Smooth muscle cell (in vitro differentiated cells): Measurements from ENCODE around the gene RFTN2. TPM values are rescaled to one million over a fixed set of nuclear protein-coding genes. Genes with fewer than 3 reads are reported as not detected.
"Not testable (repeated sequence)": the region's sequence is repeated elsewhere in the genome, so short reads cannot be mapped to it uniquely, and the experiment has no call there.

Source experiments
- DNase-seq: peaks from one replicate; lab custom pipeline; 2025; ENCODE audit not compliant: unreplicated experiment; lab: John Stamatoyannopoulos, UW
- H2AFZ ChIP-seq: fragments of 200-600 bp; sonication (generic); 2 replicates; pipeline ENCODE4 v1.6.0; 2016; ENCODE audit warnings: antibody characterized with exemption, low read depth, mild to moderate bottlenecking
- H3F3A ChIP-seq: fragments of 200-600 bp; sonication (generic); 2 replicates; pipeline ENCODE4 v1.6.0; 2017; ENCODE audit warnings: antibody characterized with exemption, low read depth
- H3K27ac ChIP-seq: fragments of 200-600 bp; sonication (generic); 2 replicates; pipeline ENCODE4 v1.5.1; 2016; ENCODE audit warnings: low read depth, mild to moderate bottlenecking
- H3K27me3 ChIP-seq: fragments of 200-600 bp; sonication (generic); 2 replicates; pipeline ENCODE4 v1.6.1; 2016; ENCODE audit warnings: low read depth, mild to moderate bottlenecking
- H3K36me3 ChIP-seq: fragments of 200-600 bp; sonication (generic); 2 replicates; pipeline ENCODE4 v1.5.1; 2016; ENCODE audit warnings: low read depth
- H3K4me1 ChIP-seq: fragments of 200-600 bp; sonication (generic); 2 replicates; pipeline ENCODE4 v1.5.1; 2016; ENCODE audit warnings: low read depth
- H3K4me2 ChIP-seq: fragments of 200-600 bp; sonication (generic); 2 replicates; pipeline ENCODE4 v1.6.0; 2016; ENCODE audit warnings: mild to moderate bottlenecking
- H3K4me3 ChIP-seq: fragments of 200-600 bp; sonication (generic); 2 replicates; pipeline ENCODE4 v1.5.1; 2016; ENCODE audit warnings: mild to moderate bottlenecking
- H3K79me2 ChIP-seq: fragments of 200-600 bp; sonication (generic); 2 replicates; pipeline ENCODE4 v1.6.0; 2016; ENCODE audit warnings: low read depth, mild to moderate bottlenecking
- H3K9ac ChIP-seq: fragments of 200-600 bp; sonication (generic); 2 replicates; pipeline ENCODE4 v1.6.0; 2016; ENCODE audit warnings: low read depth
- H3K9me3 ChIP-seq: fragments of 200-600 bp; sonication (generic); replicated peaks from 2 replicates; pipeline ENCODE4 v1.5.1; 2016; ENCODE audit warnings: low read depth
- H4K20me1 ChIP-seq: fragments of 200-600 bp; sonication (generic); 2 replicates; pipeline ENCODE4 v1.6.0; 2016; ENCODE audit warnings: low read depth
- WGBS: methylation state at CpG from one replicate; pipeline ENCODE4 v1.1.7; 2016; ENCODE audit warnings: low lambda C conversion rate; 5-methylcytosine and 5-hydroxymethylcytosine counted together
- polyA plus RNA-seq: library from polyadenylated mRNA; unstranded; fragments of >200 nt; fragmentation: Nextera tagmentation; extraction: Ambion mirVana; gene quantifications from 2 replicates; pipeline ENCODE4 v1.2.1, GENCODE V29; 2016
- total RNA-seq: library from RNA; depleted of rRNA; stranded (reverse); fragments of >200 nt; gene quantifications from 2 replicates; pipeline ENCODE4 v1.2.3, GENCODE V29; 2014
- TF ChIP-seq, protein P1 (sequence below): fragments of 200-600 bp; sonication (generic); IDR thresholded peaks from 2 replicates; pipeline ENCODE4 v1.5.1; 2017; ENCODE audit warnings: borderline replicate concordance, mild to moderate bottlenecking, antibody characterized with exemption; ENCODE audit not compliant: insufficient read depth, poor library complexity, severe bottlenecking

RFTN2 gene
- total and polyA plus RNA-seq, 2 experiments from 2014 or later, result 9.5 to 15.9 TPM

DNA sequence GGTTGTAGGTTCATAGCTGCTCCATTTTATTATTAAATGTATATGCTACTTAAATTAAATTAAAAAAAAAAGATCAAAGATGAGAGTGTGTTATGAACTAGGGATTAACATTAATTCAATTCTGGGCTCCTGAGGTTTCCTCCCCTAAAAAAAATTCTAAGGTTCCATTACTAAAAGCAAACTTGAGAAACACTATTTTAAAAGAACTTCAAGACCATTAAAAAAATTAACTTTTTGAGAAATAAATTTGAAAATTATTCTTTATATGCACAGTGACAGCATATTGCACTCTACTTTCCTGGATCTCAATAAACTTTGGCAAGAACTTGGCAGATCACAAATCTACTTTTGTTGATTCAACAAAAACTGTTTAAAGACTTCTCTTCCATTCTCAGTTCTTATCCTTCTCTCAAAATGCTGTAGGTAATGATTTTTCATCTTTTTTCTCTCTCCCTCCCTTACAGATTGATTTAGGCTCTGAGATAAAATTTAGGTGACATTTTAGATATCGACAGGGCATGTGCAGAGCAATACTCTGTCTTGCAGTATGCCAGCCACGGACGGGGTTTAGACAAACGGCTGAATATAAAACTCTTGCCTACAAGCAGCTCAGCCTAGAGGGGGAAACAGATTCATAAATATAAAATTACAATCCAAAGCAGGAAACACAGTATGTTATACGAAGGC lies 29.2 kb upstream of the RFTN2 start:
- WGBS, result 1% methylated on average over 5 of the region's 5 CpGs

DNA sequence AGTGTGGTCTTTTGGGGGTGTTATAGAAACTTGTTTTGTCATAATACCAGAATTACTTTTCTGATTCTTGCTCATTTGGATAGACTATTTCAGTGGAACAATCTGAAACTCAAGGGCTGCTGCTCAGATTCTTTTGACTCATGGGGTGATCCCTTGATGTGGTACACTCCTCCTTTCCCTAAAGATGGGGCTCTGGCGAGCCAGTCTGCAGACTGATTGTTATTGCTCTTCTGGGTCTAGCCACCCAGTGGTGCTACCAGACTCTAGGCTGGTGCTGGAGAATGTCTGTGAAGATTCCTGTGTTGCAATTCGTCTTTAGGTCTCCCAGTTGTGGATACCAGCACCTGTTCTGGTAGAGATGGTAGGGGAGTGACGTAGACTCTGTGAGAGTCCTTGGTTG lies 25.6 kb upstream of the RFTN2 start:
- Histone ChIP-seq H3K4me3 (no peak overlapping the region), H4K20me1 (no peaks in the 10 kb centered on the region), H2AFZ (no peak overlapping the region), H3K79me2 (peaks cover 1% of the 10 kb centered on the region), H3K27ac (no peak overlapping the region), H3K4me1 (peaks cover 5% of the 10 kb centered on the region), H3K9ac (no peak overlapping the region), H3K4me2 (no peak overlapping the region), H3K27me3 (no peaks in the 10 kb centered on the region), H3F3A (no peaks in the 10 kb centered on the region), H3K9me3 (no peaks in the 10 kb centered on the region), H3K36me3 (no peaks in the 10 kb centered on the region)
- 92% methylated on average over 3 of the region's 3 CpGs for WGBS
- TF ChIP-seq, protein P1, sequence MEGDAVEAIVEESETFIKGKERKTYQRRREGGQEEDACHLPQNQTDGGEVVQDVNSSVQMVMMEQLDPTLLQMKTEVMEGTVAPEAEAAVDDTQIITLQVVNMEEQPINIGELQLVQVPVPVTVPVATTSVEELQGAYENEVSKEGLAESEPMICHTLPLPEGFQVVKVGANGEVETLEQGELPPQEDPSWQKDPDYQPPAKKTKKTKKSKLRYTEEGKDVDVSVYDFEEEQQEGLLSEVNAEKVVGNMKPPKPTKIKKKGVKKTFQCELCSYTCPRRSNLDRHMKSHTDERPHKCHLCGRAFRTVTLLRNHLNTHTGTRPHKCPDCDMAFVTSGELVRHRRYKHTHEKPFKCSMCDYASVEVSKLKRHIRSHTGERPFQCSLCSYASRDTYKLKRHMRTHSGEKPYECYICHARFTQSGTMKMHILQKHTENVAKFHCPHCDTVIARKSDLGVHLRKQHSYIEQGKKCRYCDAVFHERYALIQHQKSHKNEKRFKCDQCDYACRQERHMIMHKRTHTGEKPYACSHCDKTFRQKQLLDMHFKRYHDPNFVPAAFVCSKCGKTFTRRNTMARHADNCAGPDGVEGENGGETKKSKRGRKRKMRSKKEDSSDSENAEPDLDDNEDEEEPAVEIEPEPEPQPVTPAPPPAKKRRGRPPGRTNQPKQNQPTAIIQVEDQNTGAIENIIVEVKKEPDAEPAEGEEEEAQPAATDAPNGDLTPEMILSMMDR, result no peak
- no peak for DNase-seq

More for the DNA sequence above, 29.2 kb upstream of the RFTN2 start:
- H3K27ac ChIP-seq, result peak overlapping the region; percentile 72
- no peaks in the 10 kb centered on the region for H3F3A ChIP-seq
- no peaks in the 10 kb centered on the region for H4K20me1 ChIP-seq
- no peaks in the 10 kb centered on the region for H3K27me3 ChIP-seq
- H3K4me3 ChIP-seq, result peak overlapping the region; percentile 83
- DNase-seq, result no peak
- peak overlapping the region; percentile 99 for H2AFZ ChIP-seq
- H3K4me1 ChIP-seq, result peaks cover 33% of the 10 kb centered on the region
- peak overlapping the region; percentile 89 for H3K4me2 ChIP-seq
- H3K9me3 ChIP-seq, result no peaks in the 10 kb centered on the region
- TF ChIP-seq, protein P1, result no peak
- peak overlapping the region; percentile 74 for H3K9ac ChIP-seq
- H3K79me2 ChIP-seq, result peaks cover 29% of the 10 kb centered on the region
- no peaks in the 10 kb centered on the region for H3K36me3 ChIP-seq

DNA sequence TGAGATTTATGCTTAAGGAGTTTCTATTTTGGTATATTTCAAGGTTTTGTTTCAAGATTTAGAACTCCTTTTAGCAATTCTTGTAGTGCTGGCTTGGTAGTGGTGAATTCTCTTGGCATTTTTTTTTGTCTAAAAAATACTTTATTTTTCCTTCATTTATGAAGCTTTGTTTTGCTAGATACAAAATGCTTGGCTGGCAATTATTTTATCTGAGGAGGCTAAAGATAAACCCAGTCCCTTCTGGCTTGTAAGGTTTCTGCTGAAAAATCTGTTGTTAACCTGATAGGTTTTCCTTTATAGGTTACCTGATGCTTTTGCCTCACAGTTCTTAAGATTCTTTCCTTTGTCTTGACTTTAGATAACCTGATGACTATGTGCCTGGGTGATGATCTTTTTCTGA lies 24.3 kb upstream of the RFTN2 start:
- H3K4me1 ChIP-seq, H3K9ac ChIP-seq, DNase-seq, H3K27me3 ChIP-seq, H3K27ac ChIP-seq, H4K20me1 ChIP-seq, H3K79me2 ChIP-seq, H3K4me3 ChIP-seq, H2AFZ ChIP-seq, H3K4me2 ChIP-seq, H3F3A ChIP-seq, H3K9me3 ChIP-seq, H3K36me3 ChIP-seq: not testable (repeated sequence)

DNA sequence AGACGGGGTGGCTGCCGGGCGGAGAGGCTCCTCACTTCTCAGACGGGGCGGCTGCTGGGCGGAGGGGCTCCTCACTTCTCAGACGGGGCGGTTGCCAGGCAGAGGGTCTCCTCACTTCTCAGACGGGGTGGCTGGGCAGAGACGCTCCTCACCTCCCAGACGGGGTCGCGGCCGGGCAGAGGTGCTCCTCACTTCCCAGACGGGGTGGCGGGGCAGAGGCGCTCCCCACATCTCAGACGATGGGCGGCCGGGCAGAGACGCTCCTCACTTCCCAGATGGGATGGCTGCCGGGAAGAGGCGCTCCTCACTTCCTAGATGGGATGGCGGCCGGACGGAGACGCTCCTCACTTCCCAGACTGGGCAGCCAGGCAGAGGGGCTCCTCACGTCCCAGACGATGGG lies 21.2 kb upstream of the RFTN2 start:
- not testable (repeated sequence) for H3K36me3 ChIP-seq, H3K79me2 ChIP-seq, DNase-seq, H3K4me1 ChIP-seq, H4K20me1 ChIP-seq, H3K4me2 ChIP-seq, H3K27ac ChIP-seq, H3K4me3 ChIP-seq, H3F3A ChIP-seq, H3K27me3 ChIP-seq, H3K9ac ChIP-seq, H2AFZ ChIP-seq, H3K9me3 ChIP-seq
- WGBS, result 89% methylated on average over 15 of the region's 29 CpGs

DNA sequence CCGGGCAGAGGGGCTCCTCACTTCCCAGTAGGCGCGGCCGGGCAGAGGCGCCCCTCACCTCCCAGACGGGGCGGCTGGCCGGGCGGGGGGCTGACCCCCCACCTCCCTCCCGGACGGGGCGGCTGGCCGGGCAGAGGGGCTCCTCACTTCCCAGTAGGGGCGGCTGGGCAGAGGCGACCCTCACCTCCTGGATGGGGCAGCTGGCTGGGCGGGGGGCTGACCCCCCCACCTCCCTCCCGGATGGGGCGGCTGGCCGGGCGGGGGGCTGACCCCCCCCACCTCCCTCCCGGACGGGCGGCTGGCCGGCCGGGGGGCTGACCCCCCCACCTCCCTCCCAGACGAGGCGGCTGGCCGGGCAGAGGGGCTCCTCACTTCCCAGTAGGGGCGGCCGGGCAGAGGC lies 20.6 kb upstream of the RFTN2 start:
- H3K9me3 ChIP-seq, H3K36me3 ChIP-seq, H3K4me2 ChIP-seq, H3K9ac ChIP-seq, H3K27ac ChIP-seq, DNase-seq, H3F3A ChIP-seq, H4K20me1 ChIP-seq, H2AFZ ChIP-seq, H3K4me1 ChIP-seq, H3K27me3 ChIP-seq, H3K79me2 ChIP-seq, H3K4me3 ChIP-seq: not testable (repeated sequence)
- WGBS, result 91% methylated on average over 9 of the region's 30 CpGs

DNA sequence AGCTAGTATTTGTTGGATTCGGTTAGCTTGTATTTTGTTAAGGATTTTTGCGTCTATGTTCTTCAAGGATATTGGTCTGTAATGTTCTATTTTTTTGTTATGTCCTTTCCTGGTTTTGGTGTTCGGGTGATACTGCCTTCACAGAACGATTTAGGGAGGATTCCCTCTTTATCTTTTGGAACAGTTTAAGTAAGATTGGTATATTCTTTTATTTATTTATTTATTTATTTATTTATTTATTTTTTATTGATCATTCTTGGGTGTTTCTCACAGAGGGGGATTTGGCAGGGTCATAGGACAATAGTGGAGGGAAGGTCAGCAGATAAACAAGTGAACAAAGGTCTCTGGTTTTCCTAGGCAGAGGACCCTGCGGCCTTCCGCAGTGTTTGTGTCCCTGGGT lies 19.8 kb upstream of the RFTN2 start:
- H3K9ac ChIP-seq, H3K4me2 ChIP-seq, H2AFZ ChIP-seq, H4K20me1 ChIP-seq, H3K79me2 ChIP-seq, H3K4me3 ChIP-seq, H3K27me3 ChIP-seq, H3F3A ChIP-seq, H3K4me1 ChIP-seq, H3K9me3 ChIP-seq, H3K27ac ChIP-seq, DNase-seq, H3K36me3 ChIP-seq: not testable (repeated sequence)
- 94% methylated on average over 4 of the region's 6 CpGs for WGBS
